ENCODE results near the gene GIGYF2. TPM values are rescaled to one million over a fixed set of nuclear protein-coding genes. Genes with fewer than 3 reads are reported as not detected.

Gene GIGYF2
- total RNA-seq, 6 donors from 2014 or later = 54.7 to 127 (median 70.8) TPM

GRCh38 chr2:232882505-232883115 lies 185.5 kb downstream of the GIGYF2 start:
- ATAC-seq (ENCODE audit: low FRiP score in 2 of 2) = no peak
- no peaks in the 10 kb centered on the region for H3K9me3 ChIP-seq
- TF ChIP-seq, protein P1, sequence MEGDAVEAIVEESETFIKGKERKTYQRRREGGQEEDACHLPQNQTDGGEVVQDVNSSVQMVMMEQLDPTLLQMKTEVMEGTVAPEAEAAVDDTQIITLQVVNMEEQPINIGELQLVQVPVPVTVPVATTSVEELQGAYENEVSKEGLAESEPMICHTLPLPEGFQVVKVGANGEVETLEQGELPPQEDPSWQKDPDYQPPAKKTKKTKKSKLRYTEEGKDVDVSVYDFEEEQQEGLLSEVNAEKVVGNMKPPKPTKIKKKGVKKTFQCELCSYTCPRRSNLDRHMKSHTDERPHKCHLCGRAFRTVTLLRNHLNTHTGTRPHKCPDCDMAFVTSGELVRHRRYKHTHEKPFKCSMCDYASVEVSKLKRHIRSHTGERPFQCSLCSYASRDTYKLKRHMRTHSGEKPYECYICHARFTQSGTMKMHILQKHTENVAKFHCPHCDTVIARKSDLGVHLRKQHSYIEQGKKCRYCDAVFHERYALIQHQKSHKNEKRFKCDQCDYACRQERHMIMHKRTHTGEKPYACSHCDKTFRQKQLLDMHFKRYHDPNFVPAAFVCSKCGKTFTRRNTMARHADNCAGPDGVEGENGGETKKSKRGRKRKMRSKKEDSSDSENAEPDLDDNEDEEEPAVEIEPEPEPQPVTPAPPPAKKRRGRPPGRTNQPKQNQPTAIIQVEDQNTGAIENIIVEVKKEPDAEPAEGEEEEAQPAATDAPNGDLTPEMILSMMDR (IDR thresholded peaks at IDR 0.05) = no peak
- TF ChIP-seq POLR2A (IDR thresholded peaks at IDR 0.05) = no peak
- no peaks in the 10 kb centered on the region for H3K27me3 ChIP-seq
- H3K4me3 ChIP-seq = no peak overlapping the region
- no peaks in the 10 kb centered on the region for H3K4me1 ChIP-seq
- WGBS, 2 donors = 93 to 95% methylated on average over 10 to 20 of the region's 20 CpGs
- no peak overlapping the region for H3K27ac ChIP-seq
- no peak for DNase-seq
- no peaks in the 10 kb centered on the region for H3K36me3 ChIP-seq

DNA sequence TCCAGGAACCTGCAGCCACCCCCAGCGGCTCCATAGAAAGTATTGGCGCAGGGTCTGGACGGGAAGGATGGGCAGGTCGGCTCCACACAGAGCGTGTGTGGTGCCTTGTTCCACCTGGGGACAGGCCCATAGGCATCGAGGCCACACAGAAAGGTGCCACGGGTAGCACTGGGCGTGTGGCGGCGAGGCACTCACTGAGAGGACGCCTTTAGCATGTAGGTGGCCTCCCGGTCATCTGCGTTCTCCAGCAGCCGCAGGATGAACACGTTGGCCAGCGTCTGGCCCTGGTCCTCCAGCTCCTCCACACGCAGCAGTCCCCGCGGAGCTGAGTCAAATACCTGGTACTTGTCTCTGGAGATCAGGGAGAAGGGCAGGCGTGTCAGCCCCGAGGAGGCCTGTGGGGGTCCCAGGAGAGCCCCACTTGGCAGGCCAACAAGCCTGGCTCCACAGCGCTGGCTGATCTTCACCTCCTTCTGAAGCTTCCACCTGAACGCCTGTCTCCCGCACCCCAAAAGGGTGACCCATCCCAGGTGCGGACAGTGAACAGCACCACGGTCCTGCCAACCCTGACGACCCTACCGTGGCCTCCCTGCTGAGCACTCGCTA lies 186.1 kb downstream of the GIGYF2 start:
- no peaks in the 10 kb centered on the region for H3K27me3 ChIP-seq
- no peak overlapping the region for H3K4me3 ChIP-seq
- DNase-seq = peak in 1 of 2 donors; percentile 75
- TF ChIP-seq POLR2A (IDR thresholded peaks at IDR 0.05) = no peak
- no peak for TF ChIP-seq EP300 (IDR thresholded peaks at IDR 0.05)
- TF ChIP-seq, protein P1 (IDR thresholded peaks at IDR 0.05) = no peak
- no peak for TF ChIP-seq POLR2AphosphoS5 (IDR thresholded peaks at IDR 0.05)
- no peaks in the 10 kb centered on the region for H3K36me3 ChIP-seq
- no peak for ATAC-seq (ENCODE audit: low FRiP score in 2 of 2)
- no peaks in the 10 kb centered on the region for H3K4me1 ChIP-seq
- H3K27ac ChIP-seq = no peak overlapping the region
- 91 to 94% methylated on average over 16 to 29 of the region's 29 CpGs for WGBS, 2 donors
- H3K9me3 ChIP-seq = no peaks in the 10 kb centered on the region

GRCh38 chr2:232884001-232884421 lies 186.9 kb downstream of the GIGYF2 start:
- ATAC-seq (ENCODE audit: low FRiP score in 2 of 2) (no peak), DNase-seq (no peak)
- Histone ChIP-seq H3K36me3 (no peaks in the 10 kb centered on the region), H3K4me3 (no peak overlapping the region), H3K27ac (no peak overlapping the region), H3K9me3 (no peaks in the 10 kb centered on the region), H3K27me3 (no peaks in the 10 kb centered on the region), H3K4me1 (no peaks in the 10 kb centered on the region)
- WGBS, 2 donors = 80 to 82% methylated on average over 11 of the region's 11 CpGs
- TF ChIP-seq EP300 (IDR thresholded peaks at IDR 0.05) = no peak
- TF ChIP-seq, protein P1 (IDR thresholded peaks at IDR 0.05) = no peak
- TF ChIP-seq POLR2A (IDR thresholded peaks at IDR 0.05) = no peak
- TF ChIP-seq POLR2AphosphoS5 (IDR thresholded peaks at IDR 0.05) = no peak

- no peak for TF ChIP-seq POLR2AphosphoS5 (IDR thresholded peaks at IDR 0.05)
- TF ChIP-seq, protein P1 (IDR thresholded peaks at IDR 0.05) = no peak
- TF ChIP-seq EP300 (IDR thresholded peaks at IDR 0.05) = no peak
- no peak for TF ChIP-seq POLR2A (IDR thresholded peaks at IDR 0.05)
- H3K4me1 ChIP-seq = no peaks in the 10 kb centered on the region
- no peak overlapping the region for H3K4me3 ChIP-seq
- ATAC-seq (ENCODE audit: low FRiP score in 2 of 2) (no peak), DNase-seq (peak in 1 of 2 donors; percentile 64)
- H3K9me3 ChIP-seq = no peaks in the 10 kb centered on the region
- H3K27me3 ChIP-seq = no peaks in the 10 kb centered on the region
- WGBS, 2 donors = 83 to 87% methylated on average over 14 to 26 of the region's 27 CpGs
- no peak overlapping the region for H3K27ac ChIP-seq
- H3K36me3 ChIP-seq = no peaks in the 10 kb centered on the region
These were observed 187.6 kb downstream of the GIGYF2 start for GRCh38 chr2:232884549-232885263.
